Smooth muscle cell (in vitro differentiated cells): Measurements from ENCODE around the gene GMPPA. TPM values are rescaled to one million over a fixed set of nuclear protein-coding genes. Genes with fewer than 3 reads are reported as not detected.

Source experiments
- DNase-seq: peaks from one replicate; lab custom pipeline; 2025; ENCODE audit not compliant: unreplicated experiment; lab: John Stamatoyannopoulos, UW
- H2AFZ ChIP-seq: fragments of 200-600 bp; sonication (generic); 2 replicates; pipeline ENCODE4 v1.6.0; 2016; ENCODE audit warnings: antibody characterized with exemption, low read depth, mild to moderate bottlenecking
- H3F3A ChIP-seq: fragments of 200-600 bp; sonication (generic); 2 replicates; pipeline ENCODE4 v1.6.0; 2017; ENCODE audit warnings: antibody characterized with exemption, low read depth
- H3K27ac ChIP-seq: fragments of 200-600 bp; sonication (generic); 2 replicates; pipeline ENCODE4 v1.5.1; 2016; ENCODE audit warnings: low read depth, mild to moderate bottlenecking
- H3K27me3 ChIP-seq: fragments of 200-600 bp; sonication (generic); 2 replicates; pipeline ENCODE4 v1.6.1; 2016; ENCODE audit warnings: low read depth, mild to moderate bottlenecking
- H3K36me3 ChIP-seq: fragments of 200-600 bp; sonication (generic); 2 replicates; pipeline ENCODE4 v1.5.1; 2016; ENCODE audit warnings: low read depth
- H3K4me1 ChIP-seq: fragments of 200-600 bp; sonication (generic); 2 replicates; pipeline ENCODE4 v1.5.1; 2016; ENCODE audit warnings: low read depth
- H3K4me2 ChIP-seq: fragments of 200-600 bp; sonication (generic); 2 replicates; pipeline ENCODE4 v1.6.0; 2016; ENCODE audit warnings: mild to moderate bottlenecking
- H3K4me3 ChIP-seq: fragments of 200-600 bp; sonication (generic); 2 replicates; pipeline ENCODE4 v1.5.1; 2016; ENCODE audit warnings: mild to moderate bottlenecking
- H3K79me2 ChIP-seq: fragments of 200-600 bp; sonication (generic); 2 replicates; pipeline ENCODE4 v1.6.0; 2016; ENCODE audit warnings: low read depth, mild to moderate bottlenecking
- H3K9ac ChIP-seq: fragments of 200-600 bp; sonication (generic); 2 replicates; pipeline ENCODE4 v1.6.0; 2016; ENCODE audit warnings: low read depth
- H3K9me3 ChIP-seq: fragments of 200-600 bp; sonication (generic); replicated peaks from 2 replicates; pipeline ENCODE4 v1.5.1; 2016; ENCODE audit warnings: low read depth
- H4K20me1 ChIP-seq: fragments of 200-600 bp; sonication (generic); 2 replicates; pipeline ENCODE4 v1.6.0; 2016; ENCODE audit warnings: low read depth
- CTCF ChIP-seq: fragments of 200-600 bp; sonication (generic); IDR thresholded peaks from 2 replicates; pipeline ENCODE4 v1.5.1; 2017; ENCODE audit warnings: borderline replicate concordance, mild to moderate bottlenecking, antibody characterized with exemption; ENCODE audit not compliant: insufficient read depth, poor library complexity, severe bottlenecking
- WGBS: methylation state at CpG from one replicate; pipeline ENCODE4 v1.1.7; 2016; ENCODE audit warnings: low lambda C conversion rate; 5-methylcytosine and 5-hydroxymethylcytosine counted together
- polyA plus RNA-seq: library from polyadenylated mRNA; unstranded; fragments of >200 nt; fragmentation: Nextera tagmentation; extraction: Ambion mirVana; gene quantifications from 2 replicates; pipeline ENCODE4 v1.2.1, GENCODE V29; 2016
- total RNA-seq: library from RNA; depleted of rRNA; stranded (reverse); fragments of >200 nt; gene quantifications from 2 replicates; pipeline ENCODE4 v1.2.3, GENCODE V29; 2014

The GMPPA gene
- total and polyA plus RNA-seq, 2 experiments from 2014 or later = 59.3 to 81.7 TPM

DNA sequence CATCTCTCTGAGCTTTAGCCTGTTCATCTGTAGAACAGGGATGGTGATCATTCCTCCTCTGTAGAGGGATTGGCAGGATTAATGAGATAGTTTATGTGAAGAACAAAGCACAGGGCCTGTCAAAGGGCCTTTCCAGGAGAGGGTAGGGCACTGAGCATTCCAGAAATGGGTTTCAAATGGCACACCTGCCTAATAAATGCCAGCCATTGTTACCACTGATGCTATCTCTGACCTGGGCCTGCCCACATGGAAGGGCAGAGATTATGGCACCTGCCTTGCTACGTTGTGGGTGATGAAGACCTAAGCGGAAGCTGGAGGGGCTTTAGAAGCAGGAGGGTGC is 31.0 kb upstream of the GMPPA start:
- Histone ChIP-seq H2AFZ (no peak overlapping the region), H3K4me1 (no peaks in the 10 kb centered on the region), H3K4me2 (no peak overlapping the region), H3K27ac (no peak overlapping the region), H3K79me2 (no peaks in the 10 kb centered on the region), H3K9me3 (no peaks in the 10 kb centered on the region), H4K20me1 (no peaks in the 10 kb centered on the region), H3K27me3 (no peaks in the 10 kb centered on the region), H3F3A (no peaks in the 10 kb centered on the region), H3K4me3 (no peak overlapping the region), H3K9ac (no peak overlapping the region), H3K36me3 (no peaks in the 10 kb centered on the region)
- 94% methylated on average over 2 of the region's 2 CpGs for WGBS
- DNase-seq = no peak
- TF ChIP-seq CTCF = no peak

DNA sequence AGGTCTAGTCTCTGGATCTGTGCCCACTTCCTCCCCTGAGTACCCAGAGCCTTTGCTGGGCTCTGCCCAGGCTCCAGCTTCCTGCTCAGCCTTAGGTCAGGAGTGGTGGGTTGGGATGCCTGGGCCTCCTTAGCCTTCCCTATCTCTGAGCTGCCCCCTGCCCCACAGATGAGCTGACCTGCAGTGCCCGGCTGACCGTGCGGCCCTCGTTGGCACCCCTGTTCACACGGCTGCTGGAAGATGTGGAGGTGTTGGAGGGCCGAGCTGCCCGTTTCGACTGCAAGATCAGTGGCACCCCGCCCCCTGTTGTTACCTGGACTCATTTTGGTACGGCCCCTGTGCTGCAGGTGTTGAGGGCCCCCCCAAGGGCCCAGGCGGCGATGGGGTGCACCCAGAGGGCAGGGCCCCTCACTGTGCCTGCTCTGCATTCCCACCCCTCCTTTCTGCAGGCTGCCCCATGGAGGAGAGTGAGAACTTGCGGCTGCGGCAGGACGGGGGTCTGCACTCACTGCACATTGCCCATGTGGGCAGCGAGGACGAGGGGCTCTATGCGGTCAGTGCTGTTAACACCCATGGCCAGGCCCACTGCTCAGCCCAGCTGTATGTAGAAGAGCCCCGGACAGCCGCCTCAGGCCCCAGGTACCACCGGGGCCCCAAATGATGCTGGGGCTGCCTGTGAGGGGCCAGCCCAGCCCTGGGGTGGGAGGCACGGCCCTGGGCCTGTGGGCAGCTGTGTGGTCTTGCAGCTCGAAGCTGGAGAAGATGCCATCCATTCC is 30.1 kb upstream of the GMPPA start:
- no peaks in the 10 kb centered on the region for H3K27me3 ChIP-seq
- no peak overlapping the region for H2AFZ ChIP-seq
- H3K4me1 ChIP-seq = no peaks in the 10 kb centered on the region
- no peak for TF ChIP-seq CTCF
- 92% methylated on average over 23 of the region's 23 CpGs for WGBS
- H4K20me1 ChIP-seq = no peaks in the 10 kb centered on the region
- no peaks in the 10 kb centered on the region for H3K36me3 ChIP-seq
- H3K4me2 ChIP-seq = peak overlapping the region; percentile 54
- H3K9ac ChIP-seq = no peak overlapping the region
- H3K27ac ChIP-seq = no peak overlapping the region
- no peaks in the 10 kb centered on the region for H3K9me3 ChIP-seq
- H3K4me3 ChIP-seq = no peak overlapping the region
- H3K79me2 ChIP-seq = no peaks in the 10 kb centered on the region
- no peaks in the 10 kb centered on the region for H3F3A ChIP-seq
- no peak for DNase-seq

DNA sequence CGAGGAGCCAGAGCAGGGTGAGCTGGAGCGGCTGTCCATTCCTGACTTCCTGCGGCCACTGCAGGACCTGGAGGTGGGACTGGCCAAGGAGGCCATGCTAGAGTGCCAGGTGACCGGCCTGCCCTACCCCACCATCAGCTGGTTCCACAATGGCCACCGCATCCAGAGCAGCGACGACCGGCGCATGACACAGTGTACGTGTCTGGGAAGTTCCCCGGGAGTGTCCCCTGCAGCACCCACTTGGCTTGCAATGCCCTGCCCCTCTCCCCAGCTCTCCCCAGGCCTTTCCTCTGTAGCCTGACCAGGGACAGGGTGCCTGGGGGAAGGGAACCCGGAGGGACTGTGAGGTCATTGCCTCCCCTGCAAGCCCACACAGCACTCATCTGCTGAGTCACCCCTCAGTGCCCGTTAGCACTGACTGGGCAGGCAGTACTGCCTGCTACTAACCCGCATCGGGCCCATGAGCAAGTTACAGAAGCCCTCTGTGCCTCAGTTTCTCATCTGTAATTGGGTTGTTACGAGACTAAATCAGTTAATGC is 29.4 kb upstream of the GMPPA start:
- H3K27me3 ChIP-seq = no peaks in the 10 kb centered on the region
- H3K9ac ChIP-seq = no peak overlapping the region
- no peak overlapping the region for H2AFZ ChIP-seq
- H3F3A ChIP-seq = no peaks in the 10 kb centered on the region
- H3K36me3 ChIP-seq = no peaks in the 10 kb centered on the region
- H3K4me1 ChIP-seq = no peaks in the 10 kb centered on the region
- TF ChIP-seq CTCF = no peak
- no peaks in the 10 kb centered on the region for H3K79me2 ChIP-seq
- H3K9me3 ChIP-seq = no peaks in the 10 kb centered on the region
- 63% methylated on average over 16 of the region's 16 CpGs for WGBS
- H3K4me3 ChIP-seq = no peak overlapping the region
- no peak overlapping the region for H3K27ac ChIP-seq
- peak; percentile 20 for DNase-seq
- H3K4me2 ChIP-seq = peak overlapping the region; percentile 54
- H4K20me1 ChIP-seq = no peaks in the 10 kb centered on the region

GRCh38 chr2:219470429-219470828 is 28.3 kb upstream of the GMPPA start:
- no peak for DNase-seq
- WGBS = 34% methylated on average over 4 of the region's 4 CpGs
- no peaks in the 10 kb centered on the region for H3K4me1 ChIP-seq
- H3K27me3 ChIP-seq = no peaks in the 10 kb centered on the region
- no peaks in the 10 kb centered on the region for H3F3A ChIP-seq
- H3K27ac ChIP-seq = peak overlapping the region; percentile 10
- H4K20me1 ChIP-seq = no peaks in the 10 kb centered on the region
- TF ChIP-seq CTCF = no peak
- H3K4me2 ChIP-seq = no peak overlapping the region
- H3K36me3 ChIP-seq = no peaks in the 10 kb centered on the region
- H3K9ac ChIP-seq = no peak overlapping the region
- H3K79me2 ChIP-seq = no peaks in the 10 kb centered on the region
- H2AFZ ChIP-seq = no peak overlapping the region
- no peaks in the 10 kb centered on the region for H3K9me3 ChIP-seq
- no peak overlapping the region for H3K4me3 ChIP-seq
